KMS-11 (cell line): ENCODE results near the gene BRCC3.
A peak's percentile ranks its signal among the peaks of the same experiment; 100 is the strongest.

ENCODE experiments used
- H2AFZ ChIP-seq: fragments of 200-600 bp; sonication (generic); 2 replicates; pipeline ENCODE4 v1.6.1; 2016; ENCODE audit warnings: antibody characterized with exemption, mixed run types, low read depth
- H3K27ac ChIP-seq: fragments of 200-600 bp; sonication (generic); 2 replicates; pipeline ENCODE4 v1.6.1; 2016; ENCODE audit warnings: mild to moderate bottlenecking, mixed run types
- H3K27me3 ChIP-seq: fragments of 200-600 bp; sonication (generic); 2 replicates; pipeline ENCODE4 v1.6.1; 2017; ENCODE audit warnings: mild to moderate bottlenecking, low read depth, mixed run types, moderate library complexity; ENCODE audit not compliant: insufficient read depth
- H3K36me3 ChIP-seq: fragments of 200-600 bp; sonication (generic); 2 replicates; pipeline ENCODE4 v1.6.1; 2017; ENCODE audit warnings: mild to moderate bottlenecking, mixed run types; ENCODE audit not compliant: insufficient read depth
- H3K4me1 ChIP-seq: fragments of 200-600 bp; sonication (generic); 2 replicates; pipeline ENCODE4 v1.6.1; 2016; ENCODE audit warnings: mild to moderate bottlenecking, low read depth, mixed run types; ENCODE audit not compliant: poor library complexity, severe bottlenecking
- H3K4me2 ChIP-seq: fragments of 200-600 bp; sonication (generic); 2 replicates; pipeline ENCODE4 v1.7.0; 2016; ENCODE audit warnings: mild to moderate bottlenecking, mixed run types
- H3K4me3 ChIP-seq: fragments of 200-600 bp; sonication (generic); IDR thresholded peaks from 2 replicates; pipeline ENCODE4 v1.6.1; 2017; ENCODE audit warnings: low read depth, low read length, mixed read lengths; ENCODE audit not compliant: insufficient read depth
- H3K79me2 ChIP-seq: fragments of 200-600 bp; sonication (generic); 2 replicates; pipeline ENCODE4 v1.6.1; 2016; ENCODE audit warnings: low read depth, mixed run types; ENCODE audit not compliant: insufficient read depth
- H3K9ac ChIP-seq: fragments of 200-600 bp; sonication (generic); 2 replicates; pipeline ENCODE4 v1.6.1; 2016; ENCODE audit warnings: mild to moderate bottlenecking, mixed run types
- H4K20me1 ChIP-seq: fragments of 200-600 bp; sonication (generic); 2 replicates; pipeline ENCODE4 v1.6.1; 2016; ENCODE audit warnings: mild to moderate bottlenecking, mixed run types; ENCODE audit not compliant: insufficient read depth
- TF ChIP-seq, protein P1 (sequence below): fragments of 200-600 bp; sonication (generic); conservative IDR thresholded peaks from 2 replicates; pipeline ENCODE4 v1.6.1; 2017; ENCODE audit warnings: low read depth, mild to moderate bottlenecking, antibody characterized with exemption, low read length, moderate library complexity, mixed read lengths

The BRCC3 gene

DNA sequence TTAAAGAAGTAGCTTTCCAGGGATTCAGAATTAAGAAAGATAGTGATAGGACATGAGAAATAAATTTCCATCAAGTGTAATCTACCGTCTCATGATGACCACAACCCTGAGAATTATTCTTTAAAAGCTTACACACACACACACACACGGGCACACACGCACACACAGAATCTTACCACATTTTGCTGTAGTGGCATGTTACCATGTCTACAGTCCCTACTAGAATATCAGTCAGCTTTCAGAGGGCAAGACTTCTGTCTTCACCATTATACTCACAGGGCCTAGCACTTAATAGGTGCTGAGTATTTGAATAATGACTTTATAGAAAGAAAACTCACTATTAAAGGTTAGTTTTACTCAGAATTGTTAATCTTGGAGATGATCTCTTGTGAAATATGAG, 15.8 kb upstream of the BRCC3 start:
- Histone ChIP-seq H3K9ac (no peak overlapping the region), H2AFZ (no peak overlapping the region), H3K79me2 (no peaks in the 10 kb centered on the region), H3K4me1 (no peaks in the 10 kb centered on the region), H3K4me2 (no peak overlapping the region), H3K36me3 (no peaks in the 10 kb centered on the region), H3K4me3 (no peak overlapping the region), H4K20me1 (no peaks in the 10 kb centered on the region), H3K27me3 (no peaks in the 10 kb centered on the region), H3K27ac (no peak overlapping the region)
- TF ChIP-seq, protein P1, sequence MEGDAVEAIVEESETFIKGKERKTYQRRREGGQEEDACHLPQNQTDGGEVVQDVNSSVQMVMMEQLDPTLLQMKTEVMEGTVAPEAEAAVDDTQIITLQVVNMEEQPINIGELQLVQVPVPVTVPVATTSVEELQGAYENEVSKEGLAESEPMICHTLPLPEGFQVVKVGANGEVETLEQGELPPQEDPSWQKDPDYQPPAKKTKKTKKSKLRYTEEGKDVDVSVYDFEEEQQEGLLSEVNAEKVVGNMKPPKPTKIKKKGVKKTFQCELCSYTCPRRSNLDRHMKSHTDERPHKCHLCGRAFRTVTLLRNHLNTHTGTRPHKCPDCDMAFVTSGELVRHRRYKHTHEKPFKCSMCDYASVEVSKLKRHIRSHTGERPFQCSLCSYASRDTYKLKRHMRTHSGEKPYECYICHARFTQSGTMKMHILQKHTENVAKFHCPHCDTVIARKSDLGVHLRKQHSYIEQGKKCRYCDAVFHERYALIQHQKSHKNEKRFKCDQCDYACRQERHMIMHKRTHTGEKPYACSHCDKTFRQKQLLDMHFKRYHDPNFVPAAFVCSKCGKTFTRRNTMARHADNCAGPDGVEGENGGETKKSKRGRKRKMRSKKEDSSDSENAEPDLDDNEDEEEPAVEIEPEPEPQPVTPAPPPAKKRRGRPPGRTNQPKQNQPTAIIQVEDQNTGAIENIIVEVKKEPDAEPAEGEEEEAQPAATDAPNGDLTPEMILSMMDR: no peak

DNA sequence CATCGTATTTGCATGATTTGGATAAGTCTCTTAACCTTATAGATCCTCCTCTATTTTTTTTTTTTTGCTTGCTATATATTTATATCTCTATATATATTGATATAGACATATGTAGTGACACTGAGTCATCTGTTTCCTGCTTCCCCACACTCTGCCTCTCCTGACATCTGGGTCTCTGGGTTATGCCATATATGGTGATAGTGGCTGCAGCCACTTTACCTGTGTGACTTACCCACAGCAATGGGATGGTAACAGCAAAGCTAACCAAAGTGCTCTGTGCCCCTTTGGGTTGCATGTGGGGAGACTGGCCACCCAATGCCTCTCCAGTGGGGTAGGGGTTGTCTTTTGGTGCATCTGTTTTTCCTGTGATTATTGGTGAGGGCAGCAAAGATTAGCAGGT, 14.8 kb upstream of the BRCC3 start:
- Histone ChIP-seq H3K4me1 (no peaks in the 10 kb centered on the region), H2AFZ (no peak overlapping the region), H4K20me1 (no peaks in the 10 kb centered on the region), H3K27me3 (no peaks in the 10 kb centered on the region), H3K27ac (no peak overlapping the region), H3K36me3 (no peaks in the 10 kb centered on the region), H3K4me2 (no peak overlapping the region), H3K79me2 (no peaks in the 10 kb centered on the region), H3K9ac (no peak overlapping the region), H3K4me3 (no peak overlapping the region)
- TF ChIP-seq, protein P1: no peak

DNA sequence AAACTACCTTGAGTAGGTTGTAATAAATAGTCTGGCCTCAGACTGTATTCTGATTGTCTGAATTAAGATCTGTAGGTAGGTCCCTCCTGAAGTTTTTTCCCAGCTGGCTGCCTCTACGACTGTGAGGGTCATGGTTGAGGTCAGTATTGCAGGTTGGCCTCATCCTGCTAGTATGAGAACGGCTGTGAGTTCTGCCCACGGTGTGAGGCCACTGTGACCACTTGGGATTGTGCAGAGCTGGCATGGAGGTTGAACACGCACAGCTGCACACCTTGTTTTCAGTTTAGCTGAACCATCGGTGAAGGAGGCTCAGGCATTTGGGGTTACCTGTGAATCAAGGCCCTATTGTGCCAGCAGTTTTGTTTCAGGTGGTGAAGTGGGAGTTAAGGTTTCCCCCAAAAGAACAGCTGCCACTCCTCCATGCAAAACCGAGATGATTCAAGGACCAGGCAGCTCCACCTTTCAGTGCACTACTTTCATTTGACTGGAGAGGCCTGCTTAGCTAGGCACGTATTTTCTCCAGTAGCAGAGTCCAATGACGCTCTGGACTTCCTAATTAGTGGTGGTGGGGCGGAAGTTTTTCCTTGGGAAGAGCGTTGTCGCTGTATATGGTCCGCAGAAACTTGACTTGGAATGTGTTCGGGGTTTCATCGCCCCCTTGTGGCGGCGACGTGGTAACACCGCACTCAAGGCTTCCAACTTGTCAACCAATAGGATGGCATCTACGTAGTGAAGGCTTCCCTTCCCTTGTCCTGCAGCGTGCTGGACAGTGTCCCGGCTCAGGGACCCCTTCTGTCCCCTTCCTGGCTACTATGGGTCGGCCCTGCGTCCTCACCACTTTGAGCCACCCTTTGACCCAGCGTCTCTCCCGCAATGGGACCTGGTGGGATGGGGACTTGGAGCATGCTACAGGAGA, 14.2 kb upstream of the BRCC3 start:
- no peaks in the 10 kb centered on the region for H3K36me3 ChIP-seq
- no peaks in the 10 kb centered on the region for H3K79me2 ChIP-seq
- TF ChIP-seq, protein P1: peak; percentile 76
- no peaks in the 10 kb centered on the region for H3K4me1 ChIP-seq
- no peak overlapping the region for H3K4me2 ChIP-seq
- no peaks in the 10 kb centered on the region for H3K27me3 ChIP-seq
- no peak overlapping the region for H3K9ac ChIP-seq
- H2AFZ ChIP-seq: no peak overlapping the region; the same call in 1 of the 2 replicates
- H3K4me3 ChIP-seq: no peak overlapping the region
- H3K27ac ChIP-seq: no peak overlapping the region
- no peaks in the 10 kb centered on the region for H4K20me1 ChIP-seq

DNA sequence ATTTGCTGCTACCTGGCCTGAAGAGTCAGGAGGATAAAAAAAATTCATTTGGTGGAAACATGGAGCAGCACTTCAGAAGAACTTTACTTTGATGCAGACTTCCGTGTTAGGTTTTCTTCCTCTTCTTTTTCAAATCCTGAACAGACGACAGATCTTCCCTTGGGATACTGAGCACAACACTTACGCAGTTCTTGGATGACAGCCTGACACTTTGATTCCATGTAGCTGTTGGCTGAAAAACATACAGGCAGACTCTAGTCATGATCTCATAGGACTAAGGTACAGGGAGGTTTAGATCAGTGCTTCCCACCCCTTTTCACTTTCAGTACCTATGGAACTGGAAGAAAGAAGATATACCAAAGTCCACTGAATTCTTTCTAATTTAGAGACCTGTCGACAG, 9.5 kb upstream of the BRCC3 start:
- H3K4me2 ChIP-seq: no peak overlapping the region
- no peak overlapping the region for H3K9ac ChIP-seq
- no peaks in the 10 kb centered on the region for H3K4me1 ChIP-seq
- H3K27me3 ChIP-seq: no peaks in the 10 kb centered on the region
- H2AFZ ChIP-seq: no peak overlapping the region
- H3K36me3 ChIP-seq: no peaks in the 10 kb centered on the region
- no peaks in the 10 kb centered on the region for H4K20me1 ChIP-seq
- H3K4me3 ChIP-seq: no peak overlapping the region
- no peak overlapping the region for H3K27ac ChIP-seq
- TF ChIP-seq, protein P1: no peak
- H3K79me2 ChIP-seq: no peaks in the 10 kb centered on the region
